ENCODE data around the gene OR5L1. TPM values are rescaled to one million over a fixed set of nuclear protein-coding genes. Genes with fewer than 3 reads are reported as not detected.

OR5L1 gene
- total RNA-seq, 1 experiment from 2014 or later = not detected

DNA sequence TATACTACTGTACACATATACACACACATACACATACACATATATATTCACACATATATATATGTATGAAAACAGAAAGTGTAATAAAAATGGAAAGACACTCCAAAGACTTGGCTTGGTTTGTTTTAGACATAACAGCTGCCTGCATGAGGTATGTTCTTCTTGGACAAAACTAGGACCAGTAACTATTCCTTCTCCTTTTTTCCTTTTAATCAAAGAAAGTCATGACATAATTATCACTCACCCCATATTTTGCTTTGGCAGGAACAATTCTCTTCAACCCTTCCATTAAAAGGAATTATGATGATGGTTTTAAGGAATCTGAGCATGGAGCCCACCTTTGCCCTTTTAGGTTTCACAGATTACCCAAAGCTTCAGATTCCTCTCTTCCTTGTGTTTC lies 15.9 kb upstream of the OR5L1 start, which contains the start of gene OR5D14:
TSS of gene OR5D14 (plus strand) at position 301 of the 400 bp plus-strand sequence. CDS start at position 301, 0 bp downstream.
- no peaks in the 10 kb centered on the region for H3K27me3 ChIP-seq (ENCODE audit: control insufficient read depth, insufficient read depth, low read length)
- POLR2A ChIA-PET = no interaction called here
- H3K4me1 ChIP-seq (ENCODE audit: control insufficient read depth, insufficient read depth, low read length) = no peaks in the 10 kb centered on the region
- no peak within 1 kb of the TSS for H3K4me3 ChIP-seq (ENCODE audit: low read depth in 2 of 2, low read length in 2 of 2)
- H3K9me3 ChIP-seq (ENCODE audit: control insufficient read depth, insufficient read depth, low read depth, low read length) = no peaks in the 10 kb centered on the region
- H3K36me3 ChIP-seq (ENCODE audit: control insufficient read depth, insufficient read depth, low read length) = no peaks in the 10 kb centered on the region
- intact Hi-C loops (cut with micrococcal nuclease; ENCODE audit: unreplicated experiment) = no loop called here
- CTCF ChIA-PET = no interaction called here
- ATAC-seq (no peak), DNase-seq (ENCODE audit: low read depth, low spot score) (no peak)
- H3K27ac ChIP-seq (ENCODE audit: low read length) = no peak within 1 kb of the TSS
- in situ Hi-C loops (cut with HindIII; ENCODE audit: low pct_unique_long_range_greater_than_20kb, low sequenced_read_pairs) = no loop called here
- TF ChIP-seq CTCF (IDR thresholded peaks at IDR 0.05) (no peak), POLR2AphosphoS5 (IDR thresholded peaks at IDR 0.05; ENCODE audit: low read depth, low read length) (no peak), TCF7L2 (IDR thresholded peaks at IDR 0.05; ENCODE audit: low read depth, low read length) (no peak), SIN3A (IDR thresholded peaks at IDR 0.05; ENCODE audit: borderline replicate concordance, insufficient read depth, low read depth, low read length) (no peak)
- TF ChIP-seq, protein P1, sequence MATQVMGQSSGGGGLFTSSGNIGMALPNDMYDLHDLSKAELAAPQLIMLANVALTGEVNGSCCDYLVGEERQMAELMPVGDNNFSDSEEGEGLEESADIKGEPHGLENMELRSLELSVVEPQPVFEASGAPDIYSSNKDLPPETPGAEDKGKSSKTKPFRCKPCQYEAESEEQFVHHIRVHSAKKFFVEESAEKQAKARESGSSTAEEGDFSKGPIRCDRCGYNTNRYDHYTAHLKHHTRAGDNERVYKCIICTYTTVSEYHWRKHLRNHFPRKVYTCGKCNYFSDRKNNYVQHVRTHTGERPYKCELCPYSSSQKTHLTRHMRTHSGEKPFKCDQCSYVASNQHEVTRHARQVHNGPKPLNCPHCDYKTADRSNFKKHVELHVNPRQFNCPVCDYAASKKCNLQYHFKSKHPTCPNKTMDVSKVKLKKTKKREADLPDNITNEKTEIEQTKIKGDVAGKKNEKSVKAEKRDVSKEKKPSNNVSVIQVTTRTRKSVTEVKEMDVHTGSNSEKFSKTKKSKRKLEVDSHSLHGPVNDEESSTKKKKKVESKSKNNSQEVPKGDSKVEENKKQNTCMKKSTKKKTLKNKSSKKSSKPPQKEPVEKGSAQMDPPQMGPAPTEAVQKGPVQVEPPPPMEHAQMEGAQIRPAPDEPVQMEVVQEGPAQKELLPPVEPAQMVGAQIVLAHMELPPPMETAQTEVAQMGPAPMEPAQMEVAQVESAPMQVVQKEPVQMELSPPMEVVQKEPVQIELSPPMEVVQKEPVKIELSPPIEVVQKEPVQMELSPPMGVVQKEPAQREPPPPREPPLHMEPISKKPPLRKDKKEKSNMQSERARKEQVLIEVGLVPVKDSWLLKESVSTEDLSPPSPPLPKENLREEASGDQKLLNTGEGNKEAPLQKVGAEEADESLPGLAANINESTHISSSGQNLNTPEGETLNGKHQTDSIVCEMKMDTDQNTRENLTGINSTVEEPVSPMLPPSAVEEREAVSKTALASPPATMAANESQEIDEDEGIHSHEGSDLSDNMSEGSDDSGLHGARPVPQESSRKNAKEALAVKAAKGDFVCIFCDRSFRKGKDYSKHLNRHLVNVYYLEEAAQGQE (IDR thresholded peaks at IDR 0.05; ENCODE audit: insufficient read depth in 1 of 2, low read depth in 2 of 2, low read length in 1 of 2) = no peak
- no TSS peak for BruUV-seq (replicated peaks)

DNA sequence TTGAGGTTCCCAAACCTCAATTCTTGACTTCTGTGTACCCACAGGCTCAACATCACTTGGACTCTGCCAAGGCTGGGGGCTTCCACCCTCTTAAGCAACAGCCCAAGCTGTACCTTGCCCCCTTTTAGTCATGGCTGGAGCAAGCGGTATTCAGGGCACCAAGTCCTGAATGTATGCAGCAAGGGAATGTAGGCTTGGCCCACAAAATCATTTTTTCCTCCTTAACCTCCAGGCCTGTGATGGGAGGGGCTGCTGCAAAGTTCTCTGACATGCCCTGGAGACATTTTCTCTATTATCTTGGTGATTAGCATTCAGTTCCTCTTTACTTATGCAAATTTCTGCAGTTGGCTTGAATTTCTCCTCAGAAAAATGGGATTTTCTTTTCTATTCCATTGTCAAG lies 4.9 kb upstream of the OR5L1 start:
- Histone ChIP-seq H3K27me3 (ENCODE audit: control insufficient read depth, insufficient read depth, low read length) (no peaks in the 10 kb centered on the region), H3K9me3 (ENCODE audit: control insufficient read depth, insufficient read depth, low read depth, low read length) (peaks cover 3% of the 10 kb centered on the region; the same call in 1 of the 2 replicates), H3K4me3 (ENCODE audit: low read depth in 2 of 2, low read length in 2 of 2) (no peak overlapping the region), H3K36me3 (ENCODE audit: control insufficient read depth, insufficient read depth, low read length) (no peaks in the 10 kb centered on the region), H3K4me1 (ENCODE audit: control insufficient read depth, insufficient read depth, low read length) (no peaks in the 10 kb centered on the region), H3K27ac (ENCODE audit: low read length) (no peak overlapping the region)
- CTCF ChIA-PET = no interaction called here
- ATAC-seq (no peak), DNase-seq (ENCODE audit: low read depth, low spot score) (no peak)
- BruUV-seq (replicated peaks) = no TSS peak
- in situ Hi-C loops (cut with HindIII; ENCODE audit: low pct_unique_long_range_greater_than_20kb, low sequenced_read_pairs) (no loop called here), intact Hi-C loops (cut with micrococcal nuclease; ENCODE audit: unreplicated experiment) (no loop called here)
- POLR2A ChIA-PET = no interaction called here
- TF ChIP-seq POLR2AphosphoS5 (IDR thresholded peaks at IDR 0.05; ENCODE audit: low read depth, low read length) (no peak), SIN3A (IDR thresholded peaks at IDR 0.05; ENCODE audit: borderline replicate concordance, insufficient read depth, low read depth, low read length) (no peak), TCF7L2 (IDR thresholded peaks at IDR 0.05; ENCODE audit: low read depth, low read length) (no peak), CTCF (IDR thresholded peaks at IDR 0.05) (no peak)
- TF ChIP-seq, protein P1 (IDR thresholded peaks at IDR 0.05; ENCODE audit: insufficient read depth in 1 of 2, low read depth in 2 of 2, low read length in 1 of 2) = no peak

Measured in Panc1 (cell line).